HG03060 (cell line): Measurements from ENCODE around the gene FBXL13.
"Not testable (repeated sequence)": the region's sequence is repeated elsewhere in the genome, so short reads cannot be mapped to it uniquely, and the experiment has no call there.

Experiments used
- ATAC-seq: cut with Tn5 transposase; IDR thresholded peaks from one replicate; pipeline ENCODE4 v1.9.1; 2021; ENCODE audit warnings: low read depth, moderate number of reproducible peaks; ENCODE audit not compliant: unreplicated experiment

FBXL13 gene

GRCh38 chr7:103082497-103082896 is 7.9 kb upstream of the FBXL13 start:
- ATAC-seq, result no peak

- ATAC-seq, result no peak
Observed at GRCh38 chr7:103080923-103081322, 6.3 kb upstream of the FBXL13 start.

GRCh38 chr7:103079836-103080235 is 5.2 kb upstream of the FBXL13 start:
- no peak for ATAC-seq

- ATAC-seq, result not testable (repeated sequence)
Observed at GRCh38 chr7:103078226-103078625, 3.6 kb upstream of the FBXL13 start.

GRCh38 chr7:103077318-103077717 is 2.7 kb upstream of the FBXL13 start:
- no peak for ATAC-seq

GRCh38 chr7:103076764-103077163 is 2.2 kb upstream of the FBXL13 start:
- no peak for ATAC-seq

GRCh38 chr7:103075337-103075918 is 832 bp upstream of the FBXL13 start:
- ATAC-seq, result peak; percentile 28

GRCh38 chr7:103073989-103074518 is 542 bp downstream of the FBXL13 start:
- ATAC-seq, result no peak

GRCh38 chr7:103071000-103071399 is 3.6 kb downstream of the FBXL13 start:
- no peak for ATAC-seq

- ATAC-seq, result no peak
Observed at GRCh38 chr7:103068414-103069403, 5.9 kb downstream of the FBXL13 start.

- ATAC-seq, result no peak
Observed at GRCh38 chr7:103065667-103066066, 8.9 kb downstream of the FBXL13 start.

- ATAC-seq, result no peak
Observed at GRCh38 chr7:103063895-103064294, 10.7 kb downstream of the FBXL13 start.

GRCh38 chr7:103059471-103059870 is 15.1 kb downstream of the FBXL13 start:
- ATAC-seq, result no peak

- no peak for ATAC-seq
Observed at GRCh38 chr7:103058122-103058521, 16.5 kb downstream of the FBXL13 start.

- ATAC-seq, result not testable (repeated sequence)
Observed at GRCh38 chr7:103056006-103056405, 18.6 kb downstream of the FBXL13 start.

- ATAC-seq, result no peak
Observed at GRCh38 chr7:103051519-103051918, 23.1 kb downstream of the FBXL13 start.

GRCh38 chr7:103048833-103049232 is 25.8 kb downstream of the FBXL13 start:
- ATAC-seq, result no peak

- not testable (repeated sequence) for ATAC-seq
Observed at GRCh38 chr7:103041815-103042214, 32.8 kb downstream of the FBXL13 start.

GRCh38 chr7:103037823-103038739 is 36.5 kb downstream of the FBXL13 start:
- not testable (repeated sequence) for ATAC-seq

GRCh38 chr7:103037476-103037822 is 37.1 kb downstream of the FBXL13 start:
- ATAC-seq, result no peak
